Coronary artery (tissue), 2 donors: ENCODE results near the gene BICRA.
"Not testable (repeated sequence)": the region's sequence is repeated elsewhere in the genome, so short reads cannot be mapped to it uniquely, and the experiment has no call there.

Source experiments
- DNase-seq: peaks from one replicate; pipeline ENCODE4 v3.0.0-alpha.2; 2017; ENCODE audit warnings: low spot score
- H3K27ac ChIP-seq, 2 donors: fragments of 200-600 bp; sonication (generic); one replicate each; pipeline ENCODE4 v1.5.1; 2016 to 2019
- H3K4me3 ChIP-seq: fragments of 200-600 bp; sonication (generic); 2 replicates; pipeline ENCODE4 v1.5.1; 2016; ENCODE audit warnings: mild to moderate bottlenecking, moderate library complexity
- TF ChIP-seq, protein P1 (sequence below): fragments of 200-600 bp; sonication (generic); IDR thresholded peaks from one replicate; pipeline ENCODE4 v1.5.1; 2019; ENCODE audit warnings: antibody characterized with exemption

The BICRA gene

DNA sequence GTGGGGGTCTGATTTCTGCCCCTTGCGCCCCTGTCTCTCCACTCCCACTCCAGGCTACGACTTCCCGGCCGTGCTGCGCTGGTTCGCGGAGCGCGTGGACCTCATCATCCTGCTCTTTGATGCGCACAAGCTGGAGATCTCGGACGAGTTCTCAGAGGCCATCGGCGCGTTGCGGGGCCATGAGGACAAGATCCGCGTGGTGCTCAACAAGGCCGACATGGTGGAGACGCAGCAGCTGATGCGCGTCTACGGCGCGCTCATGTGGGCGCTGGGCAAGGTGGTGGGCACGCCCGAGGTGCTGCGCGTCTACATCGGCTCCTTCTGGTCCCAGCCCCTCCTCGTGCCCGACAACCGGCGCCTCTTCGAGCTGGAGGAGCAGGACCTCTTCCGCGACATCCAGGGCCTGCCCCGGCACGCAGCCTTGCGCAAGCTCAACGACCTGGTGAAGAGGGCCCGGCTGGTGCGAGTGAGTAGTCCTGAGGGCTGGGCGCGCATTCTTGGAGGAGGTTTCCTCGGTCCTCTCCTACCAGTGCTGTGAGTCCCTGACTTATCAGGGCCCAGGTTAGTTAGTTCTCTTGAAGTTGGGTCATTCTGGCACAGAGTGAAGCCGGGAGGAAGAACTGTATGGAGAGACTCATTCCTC lies 116.9 kb downstream of the BICRA start:
- no peak overlapping the region for H3K4me3 ChIP-seq
- DNase-seq = no peak
- TF ChIP-seq, protein P1, sequence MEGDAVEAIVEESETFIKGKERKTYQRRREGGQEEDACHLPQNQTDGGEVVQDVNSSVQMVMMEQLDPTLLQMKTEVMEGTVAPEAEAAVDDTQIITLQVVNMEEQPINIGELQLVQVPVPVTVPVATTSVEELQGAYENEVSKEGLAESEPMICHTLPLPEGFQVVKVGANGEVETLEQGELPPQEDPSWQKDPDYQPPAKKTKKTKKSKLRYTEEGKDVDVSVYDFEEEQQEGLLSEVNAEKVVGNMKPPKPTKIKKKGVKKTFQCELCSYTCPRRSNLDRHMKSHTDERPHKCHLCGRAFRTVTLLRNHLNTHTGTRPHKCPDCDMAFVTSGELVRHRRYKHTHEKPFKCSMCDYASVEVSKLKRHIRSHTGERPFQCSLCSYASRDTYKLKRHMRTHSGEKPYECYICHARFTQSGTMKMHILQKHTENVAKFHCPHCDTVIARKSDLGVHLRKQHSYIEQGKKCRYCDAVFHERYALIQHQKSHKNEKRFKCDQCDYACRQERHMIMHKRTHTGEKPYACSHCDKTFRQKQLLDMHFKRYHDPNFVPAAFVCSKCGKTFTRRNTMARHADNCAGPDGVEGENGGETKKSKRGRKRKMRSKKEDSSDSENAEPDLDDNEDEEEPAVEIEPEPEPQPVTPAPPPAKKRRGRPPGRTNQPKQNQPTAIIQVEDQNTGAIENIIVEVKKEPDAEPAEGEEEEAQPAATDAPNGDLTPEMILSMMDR = no peak
- peak overlapping the region in 1 of 2 donors; percentile 63 for H3K27ac ChIP-seq

DNA sequence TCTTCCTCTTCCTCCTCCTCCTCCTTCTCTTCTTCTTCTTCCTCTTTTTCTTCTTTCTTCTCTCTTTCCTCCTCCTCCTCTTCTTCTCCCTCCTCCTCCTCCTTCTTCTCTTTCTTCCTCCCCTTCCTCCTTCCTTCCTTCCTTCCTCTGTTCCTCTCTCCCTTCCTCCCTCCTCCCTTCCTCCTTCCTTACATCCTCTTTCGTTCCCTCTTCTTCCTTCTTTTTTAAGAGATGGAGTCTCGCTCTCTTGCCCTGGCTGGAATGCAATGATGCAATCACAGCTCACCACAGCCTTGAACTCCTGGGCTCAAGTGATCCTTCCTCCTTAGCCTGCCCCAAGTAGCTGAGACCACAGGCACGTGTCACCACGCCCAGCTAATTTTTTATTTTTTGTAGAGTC lies 117.5 kb downstream of the BICRA start:
- Histone ChIP-seq H3K4me3 (no peak overlapping the region), H3K27ac (peak overlapping the region in 1 of 2 donors; percentile 63)
- TF ChIP-seq, protein P1 = no peak
- no peak for DNase-seq

DNA sequence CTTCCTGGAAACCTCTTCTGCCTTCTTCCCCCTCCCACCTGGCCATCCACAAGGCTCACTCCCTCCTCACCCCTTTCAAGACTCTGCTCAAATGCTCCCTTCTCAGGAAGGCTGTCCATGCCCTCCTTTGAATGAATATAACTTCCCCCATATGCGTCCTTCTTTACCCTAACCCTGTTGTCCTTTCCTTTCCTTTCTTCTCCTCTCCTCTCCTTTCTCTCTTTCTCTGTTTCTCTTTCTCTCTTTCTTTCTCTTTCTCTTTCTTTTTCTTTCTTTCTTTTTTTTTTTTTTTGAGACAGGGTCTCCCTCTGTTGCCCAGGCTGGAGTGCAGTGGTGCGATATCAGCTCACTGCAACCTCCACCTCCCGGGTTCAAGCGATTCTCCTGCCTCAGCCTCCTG lies 119.4 kb downstream of the BICRA start:
- H3K27ac ChIP-seq = peak overlapping the region; percentile 42 to 92
- not testable (repeated sequence) for DNase-seq, H3K4me3 ChIP-seq

GRCh38 chr19:47729468-47729798 lies 120.5 kb downstream of the BICRA start:
- TF ChIP-seq, protein P1 = no peak
- H3K4me3 ChIP-seq = peak overlapping the region; percentile 61
- H3K27ac ChIP-seq = peak overlapping the region; percentile 83 to 92
- DNase-seq = peak; percentile 93

DNA sequence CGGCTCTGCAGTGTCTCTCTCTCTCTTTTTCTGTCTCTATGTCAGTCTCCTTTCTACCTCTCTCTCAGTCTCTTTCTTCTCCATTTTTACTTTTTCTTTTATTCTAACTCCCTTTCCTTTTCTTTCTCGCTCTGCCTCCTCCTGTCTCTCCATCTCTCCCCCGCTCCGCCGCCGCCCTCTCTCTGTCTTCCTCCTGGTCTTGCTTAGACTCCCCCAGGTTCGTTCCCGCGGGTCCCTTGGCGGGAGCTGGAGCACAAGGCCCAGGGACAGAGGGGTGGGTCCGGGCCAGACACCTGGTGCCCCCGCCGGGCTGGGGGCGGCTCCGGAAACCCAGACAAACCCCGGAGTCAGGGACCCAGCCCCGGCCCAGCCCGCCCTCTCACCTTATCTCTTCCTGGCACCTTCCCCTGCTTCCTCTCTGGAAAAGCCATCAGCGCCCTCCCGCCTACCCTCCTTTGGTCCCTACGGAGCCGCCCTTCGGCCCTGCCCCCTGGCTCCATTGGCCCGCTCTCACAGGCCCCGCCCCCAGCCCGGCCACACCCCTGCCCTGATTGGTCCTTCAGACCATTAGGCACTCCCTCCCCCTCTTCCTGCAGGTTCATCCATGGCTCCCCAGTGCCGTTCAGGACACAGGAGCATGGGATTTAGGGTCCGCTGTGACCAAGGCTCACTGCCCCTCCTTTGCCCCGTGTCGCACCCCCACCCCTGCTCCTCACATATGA lies 121.0 kb downstream of the BICRA start:
- TF ChIP-seq, protein P1 = no peak

DNA sequence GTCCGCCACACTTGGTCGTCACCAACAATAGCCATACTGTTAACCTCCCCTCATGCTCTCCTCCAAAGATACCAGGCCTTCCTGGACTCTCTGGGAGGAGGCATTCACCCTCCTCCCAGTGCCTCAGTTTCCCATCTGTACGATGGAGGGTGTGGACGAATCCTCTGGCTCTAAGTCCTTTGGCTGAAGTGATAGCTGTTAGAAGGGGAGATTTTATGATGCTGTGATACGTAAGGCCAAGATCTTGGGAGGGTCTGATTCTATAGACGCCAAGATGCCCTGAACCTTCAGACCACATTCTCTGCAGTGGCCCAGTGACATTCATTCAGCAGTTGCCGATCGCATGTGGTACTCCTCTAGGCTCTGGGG lies 121.6 kb downstream of the BICRA start:
- Histone ChIP-seq H3K4me3 (peak overlapping the region; percentile 61), H3K27ac (peak overlapping the region; percentile 83 to 92)
- no peak for DNase-seq
- TF ChIP-seq, protein P1 = no peak

More for the DNA sequence above, 121.0 kb downstream of the BICRA start:
- Histone ChIP-seq H3K4me3 (peak overlapping the region; percentile 61), H3K27ac (peak overlapping the region; percentile 83 to 92)
- no peak for DNase-seq

- DNase-seq = no peak
- Histone ChIP-seq H3K27ac (peak overlapping the region in 1 of 2 donors; percentile 92), H3K4me3 (no peak overlapping the region)
- TF ChIP-seq, protein P1 = no peak
Observed at GRCh38 chr19:47730910-47731309, 122.0 kb downstream of the BICRA start.
